SK-N-MC (cell line): Measurements from ENCODE around the gene RFX3.

Source experiments
- DNase-seq: peaks from one replicate; pipeline ENCODE4 v3.0.0-alpha.2; 2011; ENCODE audit warnings: low read depth, low spot score
- H3K27ac ChIP-seq: fragments of 200-600 bp; sonication (generic); 2 replicates; pipeline ENCODE4 v1.5.1; 2016; ENCODE audit warnings: mixed run types
- H3K36me3 ChIP-seq: fragments of 200-600 bp; sonication (generic); 2 replicates; pipeline ENCODE4 v1.6.1; 2017; ENCODE audit warnings: antibody characterized with exemption, low read length, mixed read lengths; ENCODE audit not compliant: insufficient read depth
- H3K4me3 ChIP-seq: fragments of 200-600 bp; sonication (generic); 2 replicates; pipeline ENCODE4 v1.5.1; 2016
- H3K9ac ChIP-seq: fragments of 200-600 bp; sonication (generic); 2 replicates; pipeline ENCODE4 v1.8.0; 2017; ENCODE audit warnings: mixed run types, mixed read lengths; ENCODE audit not compliant: insufficient read length
- H3K9me3 ChIP-seq: fragments of 200-600 bp; sonication (generic); 2 replicates; pipeline ENCODE4 v1.6.1; 2017; ENCODE audit warnings: low read depth, mild to moderate bottlenecking, antibody characterized with exemption, low read length, moderate library complexity, mixed read lengths
- EZH2 ChIP-seq: fragments of 200-600 bp; sonication (generic); IDR thresholded peaks from one replicate; pipeline ENCODE4 v1.6.1; 2017; ENCODE audit warnings: antibody characterized with exemption
- FOXP2 ChIP-seq: optimal IDR thresholded peaks from 2 replicates; pipeline ENCODE3; 2011; ENCODE audit warnings: mild to moderate bottlenecking, moderate library complexity; ENCODE audit not compliant: insufficient read depth; ENCODE audit errors: extremely low read length, control extremely low read depth
- POLR2AphosphoS5 ChIP-seq: IDR thresholded peaks from 2 replicates; pipeline ENCODE4 v1.6.1; 2012; ENCODE audit warnings: mild to moderate bottlenecking, low read depth, low read length, borderline replicate concordance

RFX3 gene

GRCh38 chr9:3244963-3245653, 280.7 kb downstream of the RFX3 start:
- H3K9ac ChIP-seq, result no peak overlapping the region
- H3K4me3 ChIP-seq, result no peak overlapping the region
- no peak for DNase-seq
- H3K36me3 ChIP-seq, result no peaks in the 10 kb centered on the region
- TF ChIP-seq FOXP2 (no peak), EZH2 (no peak), POLR2AphosphoS5 (no peak)
- no peaks in the 10 kb centered on the region for H3K9me3 ChIP-seq
- H3K27ac ChIP-seq, result no peak overlapping the region

GRCh38 chr9:3243683-3244082, 282.1 kb downstream of the RFX3 start:
- no peak for TF ChIP-seq EZH2
- no peak for TF ChIP-seq POLR2AphosphoS5
- TF ChIP-seq FOXP2, result no peak

GRCh38 chr9:3241290-3241689, 284.5 kb downstream of the RFX3 start:
- no peaks in the 10 kb centered on the region for H3K36me3 ChIP-seq
- TF ChIP-seq FOXP2, result no peak
- no peak for TF ChIP-seq POLR2AphosphoS5
- no peak for TF ChIP-seq EZH2
- H3K4me3 ChIP-seq, result peak overlapping the region; percentile 46
- no peak for DNase-seq
- peak overlapping the region; percentile 1 for H3K9ac ChIP-seq
- H3K9me3 ChIP-seq, result no peaks in the 10 kb centered on the region
- H3K27ac ChIP-seq, result peak overlapping the region; percentile 81

More at GRCh38 chr9:3243683-3244082, 282.1 kb downstream of the RFX3 start:
- Histone ChIP-seq H3K27ac (no peak overlapping the region), H3K36me3 (no peaks in the 10 kb centered on the region), H3K4me3 (no peak overlapping the region), H3K9ac (no peak overlapping the region), H3K9me3 (no peaks in the 10 kb centered on the region)
- no peak for DNase-seq

GRCh38 chr9:3240656-3241268, 285.0 kb downstream of the RFX3 start:
- no peaks in the 10 kb centered on the region for H3K36me3 ChIP-seq
- DNase-seq, result no peak
- peak overlapping the region; percentile 81; the same call in 1 of the 2 replicates for H3K27ac ChIP-seq
- peak overlapping the region; percentile 1 for H3K9ac ChIP-seq
- H3K9me3 ChIP-seq, result no peaks in the 10 kb centered on the region
- H3K4me3 ChIP-seq, result peak overlapping the region; percentile 46
- TF ChIP-seq EZH2 (no peak), POLR2AphosphoS5 (no peak), FOXP2 (no peak)

GRCh38 chr9:3239240-3239639, 286.6 kb downstream of the RFX3 start:
- Histone ChIP-seq H3K4me3 (no peak overlapping the region), H3K36me3 (no peaks in the 10 kb centered on the region), H3K9me3 (no peaks in the 10 kb centered on the region), H3K27ac (no peak overlapping the region), H3K9ac (no peak overlapping the region)
- TF ChIP-seq FOXP2 (no peak), EZH2 (no peak)
- DNase-seq, result no peak

GRCh38 chr9:3238236-3238635, 287.6 kb downstream of the RFX3 start:
- H3K36me3 ChIP-seq, result no peaks in the 10 kb centered on the region
- H3K9me3 ChIP-seq, result no peaks in the 10 kb centered on the region
- no peak overlapping the region for H3K27ac ChIP-seq
- no peak for DNase-seq
- no peak overlapping the region for H3K9ac ChIP-seq
- TF ChIP-seq EZH2, result no peak
- no peak for TF ChIP-seq FOXP2
- no peak for TF ChIP-seq POLR2AphosphoS5
- H3K4me3 ChIP-seq, result no peak overlapping the region

GRCh38 chr9:3237121-3237520, 288.7 kb downstream of the RFX3 start:
- no peak overlapping the region for H3K27ac ChIP-seq
- no peak for DNase-seq
- H3K9ac ChIP-seq, result no peak overlapping the region
- TF ChIP-seq POLR2AphosphoS5 (no peak), FOXP2 (no peak), EZH2 (no peak)
- no peaks in the 10 kb centered on the region for H3K36me3 ChIP-seq
- no peaks in the 10 kb centered on the region for H3K9me3 ChIP-seq
- no peak overlapping the region for H3K4me3 ChIP-seq

DNA sequence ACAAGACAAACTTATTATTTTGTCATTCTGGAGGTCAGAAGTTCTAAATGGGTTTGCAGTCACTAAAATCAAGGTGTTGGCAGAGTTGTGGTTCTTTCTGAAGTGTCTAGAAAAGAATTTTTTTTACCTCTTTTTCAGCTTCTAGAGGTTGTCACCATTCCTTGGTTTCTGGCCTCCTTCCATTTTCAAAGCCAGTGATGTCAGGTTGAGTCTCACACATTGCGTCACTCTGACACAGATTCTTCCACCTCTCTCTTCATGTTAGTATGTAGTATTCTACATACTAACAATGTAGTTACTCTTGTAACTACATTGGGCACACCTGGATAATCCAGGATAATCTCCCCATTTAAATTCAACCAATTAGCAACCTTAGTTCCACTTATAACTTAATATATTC, 290.3 kb downstream of the RFX3 start:
- Histone ChIP-seq H3K9ac (no peak overlapping the region), H3K36me3 (no peaks in the 10 kb centered on the region), H3K27ac (no peak overlapping the region), H3K4me3 (no peak overlapping the region), H3K9me3 (no peaks in the 10 kb centered on the region)
- DNase-seq, result no peak
- TF ChIP-seq POLR2AphosphoS5, result no peak
- TF ChIP-seq EZH2, result no peak
- no peak for TF ChIP-seq FOXP2
